Fibroblast of skin of back (primary cell): ENCODE results near the gene CDH4. TPM values are rescaled to one million over a fixed set of nuclear protein-coding genes. Genes with fewer than 3 reads are reported as not detected.

Source experiments
- DNase-seq: peaks from one replicate; pipeline ENCODE4 v3.0.0-alpha.2; 2013
- polyA plus RNA-seq, 2 experiments: library from polyadenylated mRNA; unstranded; fragments of 120-200 nt; gene quantifications; one replicate each; pipeline ENCODE4 v1.2.1, GENCODE V29; 2013; ENCODE audit not compliant: insufficient read length in 2 of 2

The CDH4 gene
- polyA plus RNA-seq (2013, experiment 1 of 2; ENCODE audit: insufficient read length) = 1.2 TPM
- 0.46 TPM for polyA plus RNA-seq (2013, experiment 2 of 2; ENCODE audit: insufficient read length)

DNA sequence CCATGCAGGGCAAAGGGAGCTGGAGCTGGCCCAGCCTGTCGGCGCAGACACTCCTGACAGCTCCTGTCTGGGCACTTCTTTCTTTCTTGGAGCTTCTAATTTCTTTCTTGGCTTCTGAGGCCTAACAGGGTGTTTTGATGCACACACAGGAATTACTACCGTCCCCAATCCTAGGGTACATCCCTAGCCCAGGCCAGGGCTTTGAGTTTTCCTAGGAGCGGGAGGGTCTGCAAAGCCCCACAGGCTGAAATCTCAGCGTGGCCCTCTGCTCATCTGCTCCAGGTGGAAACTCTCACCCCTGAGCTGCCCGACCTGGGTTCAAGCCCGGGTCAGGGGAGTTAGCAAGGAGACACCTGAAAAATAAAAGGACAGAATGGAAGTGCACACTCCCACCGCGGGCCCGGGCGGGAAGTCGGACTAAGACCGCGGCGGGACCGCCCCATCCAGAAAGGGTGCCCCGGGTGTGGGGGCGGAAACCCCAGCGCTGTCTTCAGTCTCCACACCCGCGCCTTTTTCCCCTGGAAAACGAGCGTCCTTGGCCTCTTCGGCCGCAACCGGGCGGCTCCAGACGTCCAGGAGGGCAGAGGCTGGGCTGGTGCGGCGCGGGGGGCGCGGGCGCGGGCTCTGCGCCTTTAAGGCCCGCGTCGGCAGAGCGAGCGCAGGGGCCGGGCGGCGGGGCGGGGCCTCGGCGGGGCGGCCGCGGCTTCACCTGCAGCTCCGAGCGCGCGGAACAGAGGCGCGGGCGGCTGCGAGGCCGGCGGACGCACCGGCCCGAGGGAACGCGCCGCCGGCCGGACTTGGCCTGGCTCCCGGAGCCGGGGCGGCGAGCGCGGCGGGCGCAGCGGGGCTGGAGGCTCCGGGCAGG, at the start of gene CDH4:
CDH4 (plus strand) TSS at position 733 of the 865 bp plus-strand sequence.
- no peak for DNase-seq

DNA sequence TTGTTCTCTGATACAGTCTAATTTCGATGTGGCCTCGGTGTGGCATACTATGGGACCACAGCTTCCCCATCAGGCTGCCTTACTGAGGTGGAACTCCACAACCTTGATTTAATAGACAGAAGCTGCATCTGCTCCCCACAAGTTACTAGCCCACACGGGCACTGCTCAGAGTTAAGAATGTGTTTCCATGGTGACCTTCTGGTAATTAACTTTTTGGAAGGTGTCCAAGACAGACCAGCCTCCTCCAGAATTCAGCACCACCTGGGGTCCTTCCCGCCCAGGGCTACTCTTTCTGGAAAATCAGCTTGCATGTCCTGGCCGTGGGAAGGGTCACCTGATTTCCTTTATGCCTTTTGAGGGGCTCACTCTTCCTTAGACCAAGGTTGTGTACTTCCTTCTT, 48.7 kb upstream of the CDH4 start:
- no peak for DNase-seq

DNA sequence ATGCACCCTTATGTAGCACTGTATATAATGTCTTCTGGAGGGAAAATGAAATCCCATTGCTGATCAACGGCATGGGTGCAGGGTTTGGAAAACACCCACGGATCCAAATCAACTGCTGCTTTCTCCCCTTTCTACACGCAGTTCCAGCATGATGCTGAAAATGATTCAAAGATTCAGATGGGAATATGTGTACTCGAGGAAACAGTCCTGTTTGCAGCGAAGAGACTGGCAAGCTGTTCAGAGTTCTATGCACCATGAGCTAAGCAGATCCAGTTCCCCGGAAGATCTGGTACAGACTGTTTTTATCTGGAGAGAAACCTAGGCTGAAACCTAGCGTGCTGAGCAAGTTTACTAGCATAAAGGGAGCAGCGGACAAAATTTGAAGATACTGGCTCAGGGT, 47.9 kb upstream of the CDH4 start:
- DNase-seq = no peak

DNA sequence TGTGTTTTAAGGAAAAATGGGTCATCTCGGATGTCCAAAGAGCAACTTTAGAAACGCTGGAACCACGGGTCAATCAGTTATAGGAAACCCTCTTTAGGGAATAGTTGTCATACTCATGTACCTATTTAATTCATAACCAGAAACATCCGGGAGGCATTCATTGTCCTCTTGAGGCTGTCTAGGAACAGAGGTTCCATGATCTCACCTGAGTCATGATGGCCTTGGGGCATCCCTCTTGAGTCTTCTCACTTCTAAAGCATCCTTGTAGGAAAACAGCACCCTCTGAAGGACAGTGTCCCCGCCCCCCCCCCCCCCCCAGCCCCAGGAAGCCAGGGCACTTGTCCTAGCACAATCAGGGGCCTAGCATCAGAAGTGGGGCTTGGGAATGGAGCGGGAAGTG, 46.3 kb upstream of the CDH4 start:
- no peak for DNase-seq

DNA sequence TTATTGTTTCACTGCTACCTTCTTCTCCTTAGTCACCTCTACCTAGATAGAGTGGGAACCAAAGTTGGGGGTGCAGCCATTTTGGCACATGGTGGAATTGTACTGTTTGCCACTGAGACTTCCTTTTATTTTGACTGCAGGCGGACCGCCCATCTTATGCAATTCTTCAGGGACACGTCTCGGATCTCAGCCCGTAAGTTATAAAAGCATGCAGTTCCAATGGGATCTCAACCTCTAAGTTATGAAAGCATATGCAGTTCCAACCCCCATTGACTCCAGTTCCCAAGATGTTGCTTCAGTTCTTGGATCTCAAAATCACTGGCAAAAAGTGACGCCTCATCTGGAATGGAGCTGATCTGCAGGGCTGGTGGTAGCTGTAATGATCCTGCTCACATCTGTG, 41.2 kb upstream of the CDH4 start:
- no peak for DNase-seq

DNA sequence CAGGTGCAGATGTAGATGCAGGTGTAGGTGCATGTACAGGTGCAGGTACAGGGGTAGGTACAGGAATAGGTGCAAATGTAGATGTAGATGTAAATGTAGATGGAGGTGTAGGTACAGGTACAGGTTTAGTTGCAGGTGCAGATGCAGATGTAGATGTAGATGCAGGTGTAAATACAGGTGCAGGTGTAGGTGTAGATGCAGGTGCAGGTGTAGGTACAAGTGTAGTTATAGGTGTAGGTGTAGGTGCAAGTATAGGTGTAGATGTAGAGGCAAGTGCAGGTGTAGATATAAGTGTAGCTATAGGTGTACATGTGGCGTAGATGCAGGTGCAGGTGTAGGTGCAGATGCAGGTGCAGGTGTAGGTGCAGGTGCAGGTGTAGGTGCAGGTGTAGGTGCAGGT, 34.2 kb upstream of the CDH4 start:
- DNase-seq = no peak

DNA sequence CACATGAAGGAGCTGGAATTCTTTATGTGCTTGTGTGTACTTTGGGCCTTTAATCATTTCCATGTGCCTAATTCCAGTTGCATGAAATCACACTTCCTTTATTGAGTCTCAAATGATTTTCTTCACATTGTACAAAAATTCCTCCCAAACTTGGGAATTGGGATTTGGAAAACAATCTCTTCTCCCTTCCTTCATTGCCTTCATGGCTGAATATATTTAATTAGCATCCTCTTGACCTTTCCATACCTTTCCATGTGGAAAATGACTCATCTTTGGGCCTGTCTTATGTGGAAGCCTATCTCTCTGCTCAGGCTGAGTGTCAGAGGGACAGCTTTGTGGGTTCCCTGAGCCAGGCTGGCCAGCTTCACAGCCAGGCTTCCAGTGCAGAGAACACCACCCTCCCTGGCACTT, 33.0 kb upstream of the CDH4 start:
- peak; percentile 82 for DNase-seq

DNA sequence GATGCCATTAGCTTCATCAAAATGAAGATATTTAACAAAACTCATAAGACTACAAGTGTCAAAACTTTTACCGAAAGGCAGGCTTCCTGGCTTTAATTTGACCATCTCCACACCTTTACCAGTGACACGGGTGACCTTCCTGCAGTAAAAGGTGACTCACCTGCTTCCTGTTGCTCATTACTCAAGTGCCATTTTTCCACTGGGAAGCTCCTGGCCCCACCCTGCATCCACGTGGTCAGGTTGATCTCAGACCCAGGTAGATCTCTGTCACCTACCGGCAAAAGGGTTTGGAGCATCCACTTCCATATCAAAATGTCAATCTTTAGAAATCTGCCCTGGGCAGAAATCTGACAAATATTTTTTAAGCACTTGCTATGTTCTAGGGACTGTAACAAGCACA, 31.9 kb upstream of the CDH4 start:
- no peak for DNase-seq

DNA sequence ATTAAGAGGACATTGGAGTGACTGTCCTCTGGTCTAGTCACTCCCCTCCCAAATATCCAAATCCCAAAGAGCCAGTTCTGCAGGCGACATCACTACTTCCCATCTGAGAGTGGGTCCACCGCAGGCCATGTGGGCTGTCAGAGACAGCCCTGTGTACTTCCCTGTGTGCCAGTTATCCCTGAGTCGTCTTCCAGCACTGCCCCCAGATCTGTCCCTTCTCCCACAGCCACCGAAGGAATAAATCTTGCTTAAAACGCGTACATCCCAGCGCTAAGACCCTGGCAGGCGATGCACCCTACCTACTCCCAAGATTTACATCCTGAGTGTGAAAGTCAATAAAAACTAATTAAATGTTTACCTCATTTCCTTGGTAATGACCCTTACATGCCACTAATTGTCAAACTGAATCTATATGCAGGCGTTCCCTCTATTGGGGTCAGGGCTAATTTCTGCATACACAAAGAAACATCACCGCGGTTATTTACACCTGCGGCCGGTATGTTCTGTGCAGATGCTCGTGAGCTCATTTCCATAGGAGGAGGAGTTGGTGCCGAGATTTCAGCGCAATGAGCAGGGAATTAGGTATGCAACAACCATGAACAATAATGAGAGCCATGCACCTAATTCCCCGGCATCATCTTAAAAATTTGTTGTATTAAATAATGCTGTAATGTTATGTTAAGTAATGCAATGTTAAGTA, 31.3 kb upstream of the CDH4 start:
- no peak for DNase-seq

DNA sequence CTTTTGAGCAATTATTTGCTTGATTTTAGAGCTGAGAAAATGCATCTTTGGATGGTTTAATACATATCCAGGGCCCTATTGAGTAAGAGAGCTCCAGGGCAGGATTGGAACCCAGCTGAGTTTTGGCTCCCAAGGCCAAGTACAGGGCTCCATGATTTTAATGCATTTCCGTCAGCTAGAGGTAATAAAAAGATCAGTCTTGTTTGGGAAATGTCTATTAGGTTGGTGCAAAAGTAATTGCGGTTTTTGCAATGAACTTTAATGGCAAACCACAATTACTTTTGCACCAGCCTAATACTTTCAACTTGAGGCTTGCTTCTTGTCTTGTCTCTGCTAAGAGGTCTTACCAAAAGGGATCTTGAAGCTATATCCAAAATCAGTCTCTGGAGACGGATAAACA, 29.4 kb upstream of the CDH4 start:
- DNase-seq = no peak

DNA sequence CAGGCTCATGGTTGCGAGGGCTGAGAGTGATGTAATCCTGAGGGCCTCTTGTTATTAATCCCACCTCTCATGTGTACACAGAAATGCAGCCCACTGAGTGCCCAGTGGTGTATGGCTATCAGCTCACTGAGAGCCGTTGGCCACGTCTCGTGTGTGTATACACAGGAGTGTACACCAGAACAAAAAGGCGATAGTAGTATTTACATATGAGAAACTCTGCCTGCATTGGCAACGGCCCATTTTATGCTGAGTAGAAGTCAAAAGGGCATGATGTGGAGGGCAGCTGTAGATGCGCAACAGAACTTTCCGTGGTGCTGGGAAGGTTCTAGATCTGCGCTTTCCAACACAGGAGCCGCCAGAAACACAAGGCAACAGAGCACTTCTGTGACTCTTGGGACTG, 28.9 kb upstream of the CDH4 start:
- DNase-seq = no peak

DNA sequence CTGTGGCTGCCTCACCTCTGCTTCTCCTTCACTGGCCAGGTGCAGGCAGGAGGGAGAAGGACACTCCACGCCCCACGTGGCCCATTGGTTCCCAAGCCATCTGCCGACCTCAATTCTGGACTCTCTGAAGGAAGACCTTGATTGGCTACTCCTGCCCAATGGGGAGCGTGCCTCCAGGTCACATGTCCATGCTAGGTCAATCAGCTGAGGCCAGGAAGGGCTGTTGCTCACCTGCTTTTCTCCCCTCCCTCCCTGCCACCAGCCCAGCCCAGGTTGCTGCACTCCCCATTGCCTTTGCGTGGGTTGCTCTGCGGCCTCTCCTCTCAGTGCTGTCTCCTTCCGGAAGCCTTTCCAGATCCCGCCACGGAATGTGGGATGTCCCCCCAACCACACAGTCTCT, 21.9 kb upstream of the CDH4 start:
- DNase-seq = no peak

DNA sequence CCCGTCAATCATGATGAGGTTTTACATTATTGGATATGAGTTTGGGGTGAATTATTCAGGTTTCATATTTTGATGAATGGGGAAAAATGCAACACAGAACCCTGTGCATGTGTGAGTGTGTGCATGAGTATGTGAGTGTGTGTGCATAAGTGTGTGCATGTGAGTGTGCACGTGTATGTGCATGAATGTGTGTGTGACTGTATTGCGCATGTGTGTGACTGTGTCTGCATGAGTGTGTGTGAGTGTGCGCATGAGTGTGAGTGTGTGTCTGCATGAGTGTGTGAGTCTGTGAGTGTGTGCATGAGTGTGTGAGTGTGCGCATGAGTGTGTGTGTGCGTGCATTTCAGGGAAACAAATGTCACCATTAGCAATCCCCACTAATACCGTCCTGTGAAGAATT, 18.5 kb upstream of the CDH4 start:
- DNase-seq = no peak

DNA sequence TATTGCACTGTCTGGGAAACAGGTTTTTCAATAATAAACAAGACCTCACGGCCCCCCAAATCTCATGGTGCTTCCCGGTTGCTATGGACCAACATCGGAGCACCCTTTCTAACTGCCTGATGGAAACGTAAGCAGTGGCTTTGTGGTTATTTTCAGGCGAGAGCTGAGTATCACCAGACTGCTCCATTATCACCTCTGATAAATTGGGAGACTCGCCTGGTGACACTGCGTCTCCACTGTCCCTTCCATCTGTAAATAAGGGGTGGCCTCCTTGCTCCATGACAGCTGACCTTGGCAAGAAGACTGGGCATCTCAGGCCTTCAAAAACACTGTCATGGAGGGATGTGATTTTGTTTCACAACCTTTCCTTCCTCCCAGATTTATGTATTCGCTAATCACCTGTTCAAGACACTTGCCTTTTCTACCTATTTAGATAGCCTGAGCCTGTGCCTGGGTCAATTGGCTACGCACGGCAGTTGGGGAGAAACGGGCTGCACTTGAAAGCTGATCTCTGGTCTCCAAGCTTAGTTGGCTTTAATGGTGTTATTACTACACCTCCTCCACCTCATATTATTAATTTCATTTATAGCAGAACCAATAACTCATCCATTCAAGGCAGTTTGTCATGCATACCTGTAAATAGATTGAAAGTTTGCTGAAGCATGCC, 17.7 kb upstream of the CDH4 start:
- DNase-seq = no peak

DNA sequence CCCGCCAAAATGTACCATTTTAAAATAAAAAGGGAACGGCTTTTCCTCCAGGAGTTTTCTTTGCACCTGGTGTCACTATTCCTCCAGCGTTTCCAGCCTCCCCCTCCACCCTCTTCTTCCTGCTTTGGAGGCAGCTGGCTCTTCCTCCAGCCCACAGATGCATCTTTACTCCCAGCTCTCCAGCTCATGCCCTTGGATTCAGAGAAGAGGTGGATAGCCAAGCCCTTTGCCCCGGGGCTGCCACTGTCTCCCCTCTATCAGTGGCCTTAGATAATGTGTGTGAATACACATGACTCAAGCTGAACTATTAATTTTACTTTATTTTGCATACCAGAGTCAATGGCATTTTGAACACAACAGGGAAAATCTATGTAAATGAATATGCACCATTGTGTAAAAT, 15.3 kb upstream of the CDH4 start:
- DNase-seq = no peak

DNA sequence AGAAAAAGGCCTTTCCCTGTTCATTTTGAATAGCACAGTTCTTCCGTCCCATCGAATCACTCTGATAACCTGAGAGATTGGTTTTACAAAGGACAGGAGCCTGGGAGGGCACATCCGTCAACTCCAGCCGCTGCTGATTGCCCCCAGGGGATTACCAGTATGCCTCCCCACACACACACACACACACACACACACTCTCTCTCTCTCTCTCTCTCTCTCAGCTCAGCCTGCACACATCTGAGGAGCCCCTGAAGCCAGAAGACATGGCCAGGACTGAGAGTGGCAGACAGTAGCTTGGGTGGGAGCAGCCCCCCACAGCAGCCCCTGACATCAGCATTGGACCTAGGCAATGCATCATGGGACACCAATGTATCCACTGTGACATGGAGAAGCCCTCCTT, 13.2 kb upstream of the CDH4 start:
- DNase-seq = no peak

DNA sequence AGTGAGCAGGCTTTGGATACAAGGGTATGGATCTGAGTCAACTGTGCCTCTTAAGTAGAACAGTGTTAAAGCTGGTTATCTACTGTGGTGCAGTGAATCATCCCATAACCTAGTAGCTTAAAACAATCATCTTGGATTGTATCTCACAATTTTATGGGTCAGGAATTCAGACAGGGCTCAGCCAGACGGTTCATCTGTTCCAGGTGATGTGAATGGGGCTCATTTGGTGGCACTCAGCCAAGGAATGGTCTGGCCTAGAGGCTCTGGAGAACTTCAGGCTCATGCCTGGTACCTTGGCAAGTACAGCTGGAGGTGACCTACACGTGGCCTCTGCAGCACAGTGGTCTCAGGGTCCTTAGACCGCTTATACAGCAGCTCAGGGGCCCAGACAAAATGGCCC, 11.2 kb upstream of the CDH4 start:
- DNase-seq = no peak

DNA sequence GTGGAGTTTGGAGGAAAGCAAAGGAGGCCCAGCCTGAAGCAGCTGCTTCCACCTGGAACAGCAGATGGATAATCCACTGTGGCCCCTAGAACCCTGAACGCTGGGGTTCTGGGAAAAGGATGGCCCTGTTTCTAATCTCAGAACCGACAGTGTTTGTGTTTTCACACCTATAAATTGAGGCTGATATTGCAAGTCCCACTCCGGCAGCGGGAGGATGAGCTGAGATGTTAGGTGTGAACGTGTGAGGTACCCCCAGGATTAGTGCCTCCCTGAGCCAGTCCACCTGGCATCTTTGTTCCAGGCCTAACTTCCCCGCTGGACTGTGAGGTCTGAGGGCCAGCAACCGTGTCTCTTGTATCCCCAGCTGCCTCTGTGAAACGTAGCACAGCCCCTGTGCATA, 7.8 kb upstream of the CDH4 start:
- no peak for DNase-seq

DNA sequence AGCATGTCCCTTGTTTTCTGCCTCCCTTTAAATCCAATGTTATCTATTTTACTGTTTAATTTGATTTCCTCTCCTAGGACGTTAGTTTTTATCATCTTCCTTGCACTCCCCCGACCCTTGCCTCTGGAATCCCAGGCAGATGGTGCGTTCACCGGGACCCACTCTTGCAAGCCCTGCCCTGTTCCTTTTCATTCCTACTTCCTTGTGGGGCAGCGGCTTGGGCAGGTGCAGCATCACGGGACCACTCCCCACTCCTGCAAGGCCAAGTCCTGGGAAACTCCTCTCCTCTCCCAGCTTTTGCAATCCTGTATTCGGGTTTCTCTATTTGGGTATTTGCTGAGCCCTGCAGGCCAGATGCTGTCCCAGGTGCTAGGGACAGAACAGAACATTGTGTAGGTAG, 5.8 kb upstream of the CDH4 start:
- no peak for DNase-seq

DNA sequence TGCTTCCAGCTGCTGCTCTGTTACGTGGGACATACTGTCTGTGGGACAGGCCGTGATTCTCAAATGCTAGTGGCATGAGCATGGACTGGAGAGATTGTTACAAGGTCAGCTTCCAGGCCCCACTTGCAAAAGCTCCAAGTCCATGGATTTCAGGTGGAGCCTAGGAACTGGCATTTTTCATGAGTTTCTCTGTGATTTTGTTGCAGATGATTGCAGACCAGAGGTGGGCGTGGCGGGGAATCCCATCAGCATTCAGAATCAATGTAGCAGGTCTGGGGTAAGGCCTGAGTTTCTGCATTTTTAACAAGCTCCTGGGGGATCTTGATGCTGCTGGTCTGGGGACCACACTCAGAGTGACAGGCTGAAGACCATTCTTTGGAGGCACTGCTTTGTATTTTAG, 2.4 kb upstream of the CDH4 start:
- DNase-seq = no peak

DNA sequence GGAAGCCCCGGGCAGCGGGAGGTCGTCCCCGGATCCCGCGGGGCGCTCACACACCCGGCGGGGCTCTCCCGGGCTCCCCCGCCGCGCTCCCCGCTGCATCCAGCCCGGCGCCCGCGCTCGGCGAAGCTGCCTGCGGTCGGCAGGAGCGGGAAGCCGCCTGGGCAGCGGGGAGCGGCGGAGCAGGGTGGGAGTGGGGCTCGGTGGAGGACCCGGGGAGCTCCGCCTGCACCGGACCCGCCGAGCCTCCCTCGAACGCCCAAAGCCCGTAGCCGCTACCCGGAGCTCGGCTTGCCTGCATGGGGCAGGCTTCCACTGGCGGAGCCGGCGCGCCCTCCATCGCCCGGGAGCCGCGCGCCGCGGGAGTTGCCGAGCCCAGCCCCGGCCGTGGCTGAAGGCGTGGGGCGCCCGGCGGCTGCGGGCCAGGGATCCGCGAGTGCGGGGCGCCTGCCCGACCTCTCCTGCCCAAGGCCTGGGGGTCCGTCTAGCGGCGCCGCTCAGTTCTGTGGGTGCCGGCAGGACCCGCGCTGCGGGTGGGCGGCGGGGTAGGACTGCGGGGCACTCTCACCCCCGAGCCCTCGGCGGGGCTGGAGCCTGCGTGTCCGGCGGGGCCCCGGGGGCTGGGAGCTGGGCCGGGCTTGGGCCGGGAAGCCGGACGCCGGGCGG, 671 bp downstream of the CDH4 start:
- DNase-seq = peak; percentile 30

DNA sequence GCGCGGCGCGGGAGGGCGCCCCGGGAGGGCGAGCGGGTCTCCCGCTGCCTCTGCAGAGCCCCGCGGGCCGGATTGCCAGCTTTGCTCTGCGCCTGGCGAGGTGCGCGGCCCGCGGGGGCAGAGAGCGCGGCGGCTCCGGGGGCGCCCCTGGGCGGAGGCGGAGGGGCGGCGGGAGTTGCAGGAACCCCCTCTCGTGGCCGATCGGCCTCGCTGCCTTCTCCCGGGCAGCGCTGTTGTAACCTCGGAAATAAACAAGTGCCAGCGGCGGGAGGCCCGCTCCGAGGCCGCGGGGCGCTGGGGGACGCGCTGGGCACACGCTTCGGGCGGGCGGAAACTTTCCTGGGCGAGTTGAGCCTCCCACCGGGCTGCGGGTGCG, 1.2 kb downstream of the CDH4 start:
- DNase-seq = peak; percentile 29
